ENCODE results near the gene NOS1.

The NOS1 gene

GRCh38 chr12:117359029-117359845 is 2.2 kb downstream of the NOS1 start:
- no peak overlapping the region for H3K4me3 ChIP-seq (ENCODE audit: low read depth, low read length)
- TF ChIP-seq, protein P1, sequence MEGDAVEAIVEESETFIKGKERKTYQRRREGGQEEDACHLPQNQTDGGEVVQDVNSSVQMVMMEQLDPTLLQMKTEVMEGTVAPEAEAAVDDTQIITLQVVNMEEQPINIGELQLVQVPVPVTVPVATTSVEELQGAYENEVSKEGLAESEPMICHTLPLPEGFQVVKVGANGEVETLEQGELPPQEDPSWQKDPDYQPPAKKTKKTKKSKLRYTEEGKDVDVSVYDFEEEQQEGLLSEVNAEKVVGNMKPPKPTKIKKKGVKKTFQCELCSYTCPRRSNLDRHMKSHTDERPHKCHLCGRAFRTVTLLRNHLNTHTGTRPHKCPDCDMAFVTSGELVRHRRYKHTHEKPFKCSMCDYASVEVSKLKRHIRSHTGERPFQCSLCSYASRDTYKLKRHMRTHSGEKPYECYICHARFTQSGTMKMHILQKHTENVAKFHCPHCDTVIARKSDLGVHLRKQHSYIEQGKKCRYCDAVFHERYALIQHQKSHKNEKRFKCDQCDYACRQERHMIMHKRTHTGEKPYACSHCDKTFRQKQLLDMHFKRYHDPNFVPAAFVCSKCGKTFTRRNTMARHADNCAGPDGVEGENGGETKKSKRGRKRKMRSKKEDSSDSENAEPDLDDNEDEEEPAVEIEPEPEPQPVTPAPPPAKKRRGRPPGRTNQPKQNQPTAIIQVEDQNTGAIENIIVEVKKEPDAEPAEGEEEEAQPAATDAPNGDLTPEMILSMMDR (IDR thresholded peaks at IDR 0.05; ENCODE audit: borderline replicate concordance, insufficient read depth, low read depth, low read length) = no peak

DNA sequence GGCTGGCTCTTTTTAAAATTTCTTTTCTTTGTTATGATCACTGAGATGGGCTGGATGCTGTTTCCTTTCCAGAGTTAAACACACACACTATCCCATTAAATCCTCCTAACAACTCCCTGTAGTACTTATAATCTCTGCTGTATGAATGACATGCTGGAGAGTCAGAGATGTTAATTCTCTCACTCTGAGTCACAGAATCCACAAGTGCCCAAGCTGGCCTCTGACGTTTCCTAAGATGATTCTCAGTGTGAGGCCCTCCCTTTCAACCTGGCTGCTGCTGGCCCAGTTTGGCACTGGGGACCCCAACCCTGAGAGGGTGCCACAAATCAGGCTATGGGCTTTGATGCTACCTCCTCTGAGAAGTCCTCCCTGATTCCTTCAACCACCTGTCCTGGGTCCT is 5.4 kb downstream of the NOS1 start:
- H3K4me3 ChIP-seq (ENCODE audit: low read depth, low read length) = no peak overlapping the region
- TF ChIP-seq, protein P1 (IDR thresholded peaks at IDR 0.05; ENCODE audit: borderline replicate concordance, insufficient read depth, low read depth, low read length) = no peak

- no peak overlapping the region for H3K4me3 ChIP-seq (ENCODE audit: low read depth, low read length)
- TF ChIP-seq, protein P1 (IDR thresholded peaks at IDR 0.05; ENCODE audit: borderline replicate concordance, insufficient read depth, low read depth, low read length) = no peak
Measured at GRCh38 chr12:117352883-117353282, 8.5 kb downstream of the NOS1 start.

GRCh38 chr12:117352206-117352605 is 9.2 kb downstream of the NOS1 start:
- TF ChIP-seq, protein P1 (IDR thresholded peaks at IDR 0.05; ENCODE audit: borderline replicate concordance, insufficient read depth, low read depth, low read length) = no peak

DNA sequence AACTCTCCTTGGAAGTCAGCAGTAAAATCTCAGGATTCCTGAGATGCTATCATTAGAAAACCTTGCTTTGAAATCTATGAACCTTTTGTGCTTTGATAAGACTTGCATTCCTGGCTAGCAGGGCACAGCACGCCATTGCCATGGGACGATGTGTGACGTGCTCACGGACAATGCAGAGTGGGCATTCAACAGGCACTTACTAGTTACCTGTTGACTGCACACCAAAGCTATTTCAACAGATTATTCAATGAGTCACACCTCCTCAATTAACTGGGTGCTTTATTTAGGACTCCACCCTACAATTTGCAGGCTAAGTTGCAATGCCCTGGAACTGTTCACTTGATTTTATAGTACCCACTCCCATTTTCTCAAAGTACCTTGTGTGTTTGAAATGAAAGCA is 11.3 kb downstream of the NOS1 start:
- H3K4me3 ChIP-seq (ENCODE audit: low read depth, low read length) = no peak overlapping the region
- TF ChIP-seq, protein P1 (IDR thresholded peaks at IDR 0.05; ENCODE audit: borderline replicate concordance, insufficient read depth, low read depth, low read length) = no peak

More at GRCh38 chr12:117352206-117352605, 9.2 kb downstream of the NOS1 start:
- H3K4me3 ChIP-seq (ENCODE audit: low read depth, low read length) = no peak overlapping the region

GRCh38 chr12:117347588-117347987 is 13.8 kb downstream of the NOS1 start:
- TF ChIP-seq, protein P1 (IDR thresholded peaks at IDR 0.05; ENCODE audit: borderline replicate concordance, insufficient read depth, low read depth, low read length) = no peak

DNA sequence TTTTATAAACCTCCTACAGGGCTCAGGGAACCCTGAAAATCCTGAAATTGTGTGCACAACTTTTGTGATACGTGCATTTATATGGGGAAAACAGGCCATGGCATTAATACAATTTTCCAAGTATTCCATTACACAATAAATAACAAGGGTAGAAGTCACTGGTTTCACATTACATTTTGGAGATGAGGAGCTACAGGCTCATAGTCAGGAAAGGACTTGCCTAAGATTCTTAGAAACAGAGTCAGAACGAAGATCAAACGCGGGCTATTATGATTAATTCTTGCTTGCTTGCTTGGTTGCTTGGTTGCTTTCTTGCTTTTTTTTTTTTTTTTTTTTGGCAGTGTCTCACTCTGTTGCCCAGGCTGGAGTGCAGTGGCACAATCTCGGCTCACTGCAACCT is 16.7 kb downstream of the NOS1 start:
- TF ChIP-seq, protein P1 (IDR thresholded peaks at IDR 0.05; ENCODE audit: borderline replicate concordance, insufficient read depth, low read depth, low read length) = no peak
- no peak overlapping the region for H3K4me3 ChIP-seq (ENCODE audit: low read depth, low read length)

More at GRCh38 chr12:117347588-117347987, 13.8 kb downstream of the NOS1 start:
- H3K4me3 ChIP-seq (ENCODE audit: low read depth, low read length) = no peak overlapping the region
